ENCODE measurements around the gene IRX5.

Gene IRX5

GRCh38 chr16:54953461-54953860 lies 22.8 kb downstream of the IRX5 start:
- no peak for DNase-seq

GRCh38 chr16:54954220-54954619 lies 23.6 kb downstream of the IRX5 start:
- DNase-seq, result no peak

- no peak for DNase-seq
Observed at GRCh38 chr16:54955757-54956156, 25.1 kb downstream of the IRX5 start.

- DNase-seq, result peak; percentile 81
Observed at GRCh38 chr16:54957403-54958166, 26.9 kb downstream of the IRX5 start.

GRCh38 chr16:54962045-54962444 lies 31.4 kb downstream of the IRX5 start:
- DNase-seq, result no peak

- DNase-seq, result no peak
Observed at GRCh38 chr16:54964239-54964638, 33.6 kb downstream of the IRX5 start.

- DNase-seq, result no peak
Observed at GRCh38 chr16:54965464-54965863, 34.8 kb downstream of the IRX5 start.

GRCh38 chr16:54968011-54968410 lies 37.3 kb downstream of the IRX5 start:
- DNase-seq, result no peak

GRCh38 chr16:54968784-54969183 lies 38.1 kb downstream of the IRX5 start:
- no peak for DNase-seq

GRCh38 chr16:54970016-54970415 lies 39.4 kb downstream of the IRX5 start:
- no peak for DNase-seq

GRCh38 chr16:54974367-54974766 lies 43.7 kb downstream of the IRX5 start:
- DNase-seq, result no peak

GRCh38 chr16:54976651-54977200 lies 46.1 kb downstream of the IRX5 start:
- no peak for DNase-seq

- peak; percentile 30 for DNase-seq
Observed at GRCh38 chr16:54977211-54977610, 46.5 kb downstream of the IRX5 start.

- DNase-seq, result no peak
Observed at GRCh38 chr16:54980821-54981220, 50.2 kb downstream of the IRX5 start.

Measured in hematopoietic multipotent progenitor cell treated with erythropoietin and hydrocortisone succinate and interleukin-3 and kit ligand, for 6 days (in vitro differentiated cells).